GM18873 (cell line): ENCODE results near the gene MYH9.

ENCODE experiments used
- ATAC-seq: cut with Tn5 transposase; IDR thresholded peaks from one replicate; pipeline ENCODE4 v1.9.1; 2021; ENCODE audit warnings: mild to moderate bottlenecking, moderate library complexity, moderate number of reproducible peaks; ENCODE audit not compliant: unreplicated experiment, low FRiP score

The MYH9 gene

DNA sequence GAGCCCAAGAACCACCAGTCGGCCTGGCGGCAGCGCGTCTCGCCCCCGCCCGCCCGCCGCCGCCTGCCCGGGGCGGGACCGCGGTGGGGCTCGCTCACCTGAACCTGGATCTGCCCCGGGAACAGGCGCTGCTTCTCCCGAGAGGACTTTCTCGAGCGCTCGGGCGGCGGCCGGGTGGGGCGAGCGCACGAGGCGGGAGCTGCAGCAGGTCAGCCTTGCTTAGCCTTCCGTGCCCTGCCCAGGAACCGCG is 133 bp downstream of the MYH9 start:
- no peak for ATAC-seq

DNA sequence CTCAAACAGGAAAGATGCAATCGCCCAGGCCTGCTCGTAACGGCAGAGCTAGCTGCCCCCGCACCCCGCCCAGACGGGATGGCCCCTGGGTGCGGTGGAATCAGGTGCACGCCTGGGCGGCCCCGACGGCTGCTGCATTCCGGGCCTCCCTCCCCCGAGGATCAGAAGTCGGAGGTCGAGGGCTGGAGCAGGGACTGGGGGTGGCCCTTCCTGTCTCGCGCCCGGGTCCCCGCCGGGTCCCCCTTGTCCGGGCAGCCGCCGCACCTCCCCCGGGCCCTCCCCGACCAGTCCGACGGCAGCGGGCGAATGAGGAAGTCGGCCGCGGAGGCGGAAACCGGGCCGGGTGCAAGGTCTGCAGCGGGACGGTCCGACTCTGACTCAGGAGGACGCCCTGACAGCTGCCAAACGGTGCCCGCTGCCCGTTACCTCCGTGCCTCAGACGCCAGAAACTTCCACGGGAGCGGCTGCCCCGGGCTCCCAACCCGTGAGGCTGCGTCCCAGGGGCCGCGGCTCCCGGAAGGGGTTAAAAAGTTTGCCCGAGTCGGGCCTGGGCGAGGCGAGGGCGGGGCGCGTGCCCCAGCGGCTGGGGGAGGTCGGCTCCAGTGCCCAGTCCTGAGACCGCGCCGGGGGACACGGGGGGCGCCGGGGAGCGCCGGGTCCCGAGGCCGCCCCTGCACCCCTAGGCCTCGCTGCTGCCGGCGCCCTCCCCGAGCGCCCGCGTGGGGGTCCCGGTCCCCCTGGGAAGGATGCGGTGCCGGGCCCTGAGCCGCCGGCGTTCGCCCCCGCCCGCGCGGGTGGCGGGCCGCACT is 663 bp downstream of the MYH9 start:
- no peak for ATAC-seq

DNA sequence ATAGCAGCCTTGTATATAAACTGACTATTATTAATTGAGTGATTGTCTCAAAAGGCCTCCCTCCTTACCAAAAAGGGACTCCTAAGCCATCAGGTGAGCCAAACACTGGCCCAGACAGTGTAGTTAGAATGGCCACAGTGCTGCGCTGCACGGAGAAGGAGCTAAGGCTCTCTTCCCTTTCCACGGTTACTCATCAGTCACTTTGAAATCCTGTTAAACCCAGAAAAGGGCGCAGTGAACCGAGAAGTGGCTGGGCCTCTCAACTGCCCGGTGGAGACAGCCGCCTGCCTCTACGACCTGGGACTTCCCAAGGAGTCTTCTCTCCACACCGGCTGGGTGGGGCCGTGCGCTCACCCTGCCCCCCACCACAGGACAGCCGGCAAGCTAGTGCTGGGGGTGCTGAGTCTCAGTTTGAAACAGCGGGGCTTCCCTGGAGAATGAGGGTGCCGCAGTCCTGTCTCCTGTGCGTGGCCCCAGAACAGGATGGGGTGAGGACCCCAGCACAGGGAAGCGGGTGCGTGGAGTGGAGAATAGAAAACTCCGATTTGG is 1.3 kb downstream of the MYH9 start:
- peak; percentile 29 for ATAC-seq

DNA sequence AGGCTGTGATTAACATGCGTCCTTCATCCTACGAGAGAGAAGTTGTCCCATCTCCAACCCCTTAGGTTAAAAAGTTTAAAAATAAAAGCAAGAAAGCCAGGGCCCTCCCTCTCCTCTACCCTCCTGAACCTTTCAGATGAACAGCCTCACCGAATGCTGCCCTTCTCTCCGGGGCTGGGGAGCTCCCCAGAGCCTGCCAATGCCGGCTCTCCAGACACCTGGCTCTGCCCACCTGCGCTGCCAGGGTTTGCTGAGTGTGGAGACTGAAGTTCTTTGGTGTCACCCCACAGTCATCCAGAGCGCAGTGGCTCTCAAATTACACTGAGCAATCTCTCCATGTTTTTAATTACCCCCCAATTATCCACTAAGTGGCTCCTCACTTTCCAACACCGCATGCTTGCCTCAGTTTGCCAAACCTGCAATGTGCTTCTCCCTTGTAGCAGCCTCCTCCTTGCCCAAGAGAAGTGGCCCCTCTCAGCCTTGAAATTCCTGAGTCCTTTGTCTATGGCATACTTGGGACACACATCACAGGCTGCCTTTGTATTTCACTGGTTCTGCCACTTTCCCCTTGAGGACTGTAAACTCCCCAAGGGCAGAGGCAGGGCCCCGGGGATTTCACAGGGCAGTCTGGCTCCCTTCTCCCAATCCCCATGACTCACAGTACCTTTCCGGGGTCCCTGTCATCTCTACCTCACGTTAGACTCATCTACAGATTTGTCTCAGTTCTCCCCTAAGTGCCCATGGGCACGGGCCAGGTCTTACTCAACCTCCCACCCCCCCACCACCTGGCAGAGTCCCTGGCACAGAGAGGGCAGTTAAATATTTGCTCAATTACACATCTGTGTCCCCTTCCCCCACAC is 2.0 kb downstream of the MYH9 start:
- ATAC-seq = no peak

DNA sequence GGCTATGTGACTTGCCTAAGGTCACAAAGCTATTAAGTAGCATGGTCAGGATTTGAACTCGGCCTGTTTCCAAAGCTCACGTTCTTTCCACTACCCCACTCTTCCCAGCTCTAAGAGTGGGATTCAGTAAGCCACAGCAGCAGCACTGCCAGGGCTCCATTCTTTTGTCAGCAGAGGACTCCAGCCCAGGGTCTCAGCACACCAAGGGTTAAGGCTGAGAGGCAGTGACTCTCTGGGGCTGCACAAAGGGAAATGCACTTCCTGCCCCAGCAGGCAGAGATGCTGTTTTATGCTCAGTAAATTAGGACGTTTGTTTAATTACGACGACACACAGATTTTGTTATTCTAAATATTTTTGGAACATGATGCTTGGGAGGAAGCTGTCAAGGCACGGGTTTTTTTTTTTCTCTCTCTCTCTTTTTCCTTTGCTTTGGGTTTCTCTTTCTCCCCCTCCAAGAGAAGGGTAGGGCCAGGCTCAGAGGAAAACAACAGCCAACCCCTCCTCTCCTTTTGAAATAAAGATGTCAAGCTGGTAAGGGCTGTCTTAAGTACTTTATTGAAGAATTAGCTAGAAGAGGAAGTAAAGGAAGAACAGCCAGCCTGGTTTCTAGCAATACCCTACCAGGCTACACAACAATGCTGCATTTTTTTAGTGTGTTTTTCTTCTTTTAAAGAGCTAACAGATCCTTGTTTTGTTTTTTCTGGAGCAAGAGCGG is 2.8 kb downstream of the MYH9 start:
- ATAC-seq = no peak

DNA sequence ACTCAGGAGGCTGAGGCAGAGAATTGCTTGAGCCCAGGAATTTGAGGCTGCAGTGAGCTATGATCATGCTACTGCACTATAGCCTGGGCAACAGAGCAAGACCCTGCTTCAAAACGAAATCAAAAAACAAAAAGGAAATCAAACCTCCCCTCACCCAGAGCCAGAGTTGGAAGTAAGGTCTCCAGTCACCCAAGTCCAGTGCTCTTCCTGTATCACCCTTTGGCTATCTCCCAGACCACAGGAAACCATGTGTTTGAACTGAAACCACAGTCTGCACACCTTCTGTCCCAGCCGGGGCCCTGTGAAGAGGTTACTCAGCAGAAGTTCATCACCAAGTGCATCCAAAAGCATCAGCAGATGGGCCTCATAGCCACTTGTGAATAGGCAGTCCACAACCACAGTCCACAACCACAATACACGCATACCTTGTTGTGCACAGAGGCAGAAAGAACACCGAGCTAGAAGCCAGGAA is 4.6 kb downstream of the MYH9 start:
- ATAC-seq = no peak

DNA sequence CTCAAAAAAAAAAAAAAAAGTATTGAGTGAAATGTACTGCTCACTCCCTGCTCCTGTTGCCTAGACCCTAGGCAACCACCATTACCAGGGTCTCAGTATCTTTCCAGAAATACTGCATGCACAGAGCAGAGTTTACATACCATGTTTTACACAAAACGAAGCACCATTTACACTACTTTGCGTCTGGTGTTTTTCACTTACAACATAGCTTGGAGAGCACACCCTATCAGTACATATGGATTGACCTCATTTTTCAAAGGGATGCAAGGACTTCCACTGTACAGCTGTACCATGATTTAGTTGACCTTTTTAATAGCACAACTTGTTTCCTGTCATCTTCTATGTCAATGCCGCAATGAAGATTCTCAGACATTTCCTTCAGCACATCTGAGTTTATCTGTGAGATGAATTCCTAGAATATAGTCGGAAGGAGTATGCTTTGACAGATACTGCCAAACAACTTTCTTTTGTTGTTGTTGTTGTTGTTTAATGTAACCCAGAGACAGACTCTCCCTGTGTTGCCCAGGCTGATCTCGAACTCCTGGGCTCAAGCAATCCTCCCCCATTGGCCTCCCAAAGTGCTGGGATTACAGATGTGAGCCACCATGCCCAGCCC is 6.1 kb downstream of the MYH9 start:
- no peak for ATAC-seq

DNA sequence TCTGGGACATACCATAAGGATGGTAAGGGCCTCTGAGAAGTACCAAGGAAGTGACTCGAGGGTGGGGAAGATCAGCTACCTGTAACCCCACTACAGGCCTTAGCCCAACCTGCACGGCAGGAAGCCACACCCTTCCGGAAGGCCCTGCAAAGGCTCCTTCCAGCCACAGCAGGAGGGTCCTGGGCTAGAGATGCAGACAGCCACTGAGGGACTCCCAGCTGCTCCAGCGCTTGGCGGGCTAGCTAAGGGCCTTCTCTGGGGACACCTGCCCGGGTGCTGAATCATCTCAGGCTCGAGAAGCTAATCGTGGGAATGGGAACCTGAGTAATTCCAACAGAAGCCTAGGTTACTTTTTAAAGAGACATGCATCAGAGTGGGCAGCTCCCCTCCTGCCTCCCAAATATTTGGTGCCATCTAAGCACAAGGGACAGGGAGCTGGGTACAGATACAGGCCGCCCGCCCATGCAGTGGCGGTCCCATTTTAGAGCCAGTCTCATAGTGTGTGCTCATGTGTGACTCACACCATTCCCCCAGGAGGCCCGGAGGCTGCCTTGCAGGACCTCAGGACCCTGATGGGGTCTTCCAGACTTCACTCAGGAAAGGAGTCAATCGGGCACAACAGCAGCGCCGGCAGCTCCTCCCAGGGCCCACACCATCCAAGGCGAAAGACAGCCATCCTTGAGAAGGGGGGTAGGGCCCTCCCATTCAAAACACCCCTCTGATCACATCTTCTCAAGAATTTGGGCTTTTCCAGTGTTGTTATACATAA is 8.0 kb downstream of the MYH9 start:
- no peak for ATAC-seq

DNA sequence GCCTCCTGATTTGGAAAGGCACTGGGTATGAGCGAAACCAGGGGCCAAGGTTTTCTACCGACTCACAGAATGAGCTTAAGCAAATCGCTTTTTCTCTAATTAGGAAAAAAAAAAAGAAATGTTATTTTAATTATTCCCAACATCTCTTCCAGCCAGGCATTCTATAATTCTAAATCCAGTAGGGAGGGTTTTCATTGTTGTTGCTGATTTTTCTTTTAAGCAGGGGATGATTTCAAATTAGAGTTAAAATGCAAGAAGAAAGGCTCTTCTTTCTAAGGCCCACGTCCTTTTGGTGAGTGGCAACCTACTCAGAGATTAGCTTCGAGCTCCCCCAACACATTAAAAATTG is 8.9 kb downstream of the MYH9 start:
- ATAC-seq = no peak

DNA sequence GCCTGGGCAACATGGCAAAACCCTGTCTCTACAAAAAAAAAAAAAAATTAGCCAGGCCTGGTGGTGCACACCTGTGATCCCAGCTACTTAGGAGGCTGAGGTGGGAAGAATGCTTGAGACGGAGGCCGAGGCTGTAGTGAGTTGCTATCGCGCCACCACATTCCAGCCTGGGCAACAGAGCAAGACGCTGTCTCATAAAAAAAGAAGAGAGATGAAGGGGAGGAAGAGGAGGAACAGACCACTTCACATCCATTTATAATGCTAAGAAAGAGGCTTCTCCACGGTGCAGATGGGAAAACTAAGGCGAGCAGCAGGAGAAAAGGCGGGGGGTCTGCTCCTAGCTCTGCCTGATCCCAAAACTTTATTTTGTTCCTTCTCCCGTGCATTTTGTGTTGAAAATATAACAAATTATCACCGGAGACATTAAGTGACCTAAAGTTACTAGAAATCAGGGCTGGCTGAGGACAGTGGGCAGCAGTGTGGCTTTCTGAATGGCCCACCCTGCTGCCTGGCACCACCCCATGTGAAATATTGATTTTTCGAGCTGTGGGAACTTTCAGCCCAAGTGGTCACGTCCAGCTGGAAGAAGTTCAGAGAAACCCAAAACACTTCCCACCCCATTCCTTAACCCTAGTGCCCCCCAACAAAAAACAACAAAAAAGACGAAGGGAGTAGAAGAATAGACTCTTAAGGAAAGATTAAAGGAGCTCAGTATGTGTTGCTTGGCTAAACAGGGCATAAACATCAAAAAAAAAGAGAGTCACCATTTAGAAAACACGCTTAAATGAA is 9.5 kb downstream of the MYH9 start:
- ATAC-seq = no peak

DNA sequence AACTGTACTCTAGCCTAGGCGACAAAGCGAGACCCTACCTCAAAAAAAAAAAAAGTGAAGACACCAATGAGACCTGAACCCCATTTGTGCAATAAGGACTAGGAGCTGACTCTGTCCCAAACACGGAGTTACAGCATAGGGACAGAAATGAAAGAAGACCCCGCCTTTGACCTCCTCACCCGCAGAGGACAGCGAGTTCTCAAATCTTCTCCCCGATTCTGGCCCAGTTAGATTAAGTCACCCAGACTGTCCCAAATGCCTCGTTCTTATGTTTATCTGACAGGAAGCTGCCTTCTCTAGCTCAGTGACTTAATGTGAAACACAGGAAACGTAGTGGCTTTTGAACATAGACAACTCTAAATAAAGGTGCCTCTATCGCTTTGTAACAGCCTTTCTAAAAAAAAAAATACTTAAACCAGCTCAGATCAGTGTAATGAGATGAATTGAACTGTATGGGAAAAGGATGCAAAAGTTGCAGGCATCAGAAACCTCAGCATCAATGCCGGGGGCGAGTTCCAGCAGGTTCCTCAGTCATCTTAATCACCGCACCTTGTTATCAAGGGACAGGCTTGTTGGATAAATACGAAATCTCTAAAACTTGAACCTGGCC is 10.6 kb downstream of the MYH9 start:
- ATAC-seq = no peak

DNA sequence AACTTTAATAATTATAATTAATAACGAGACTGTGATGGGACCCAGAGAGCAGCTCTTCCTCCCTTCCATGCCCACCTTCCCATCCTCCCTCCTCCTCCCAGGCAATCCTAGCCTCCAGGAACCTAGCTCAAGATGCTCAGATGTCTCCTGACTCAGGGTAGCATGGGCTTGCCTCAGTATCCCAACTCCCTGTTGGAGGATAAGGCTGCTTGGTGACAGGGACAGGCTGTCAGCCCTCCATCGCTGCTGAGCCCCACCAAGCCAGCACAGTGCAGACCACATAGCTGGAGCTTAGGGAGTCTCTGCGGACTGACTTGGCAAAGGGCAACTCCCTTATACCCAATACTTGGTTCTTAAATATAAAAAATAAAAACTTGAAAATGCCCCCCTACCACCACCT is 11.5 kb downstream of the MYH9 start:
- ATAC-seq = no peak

DNA sequence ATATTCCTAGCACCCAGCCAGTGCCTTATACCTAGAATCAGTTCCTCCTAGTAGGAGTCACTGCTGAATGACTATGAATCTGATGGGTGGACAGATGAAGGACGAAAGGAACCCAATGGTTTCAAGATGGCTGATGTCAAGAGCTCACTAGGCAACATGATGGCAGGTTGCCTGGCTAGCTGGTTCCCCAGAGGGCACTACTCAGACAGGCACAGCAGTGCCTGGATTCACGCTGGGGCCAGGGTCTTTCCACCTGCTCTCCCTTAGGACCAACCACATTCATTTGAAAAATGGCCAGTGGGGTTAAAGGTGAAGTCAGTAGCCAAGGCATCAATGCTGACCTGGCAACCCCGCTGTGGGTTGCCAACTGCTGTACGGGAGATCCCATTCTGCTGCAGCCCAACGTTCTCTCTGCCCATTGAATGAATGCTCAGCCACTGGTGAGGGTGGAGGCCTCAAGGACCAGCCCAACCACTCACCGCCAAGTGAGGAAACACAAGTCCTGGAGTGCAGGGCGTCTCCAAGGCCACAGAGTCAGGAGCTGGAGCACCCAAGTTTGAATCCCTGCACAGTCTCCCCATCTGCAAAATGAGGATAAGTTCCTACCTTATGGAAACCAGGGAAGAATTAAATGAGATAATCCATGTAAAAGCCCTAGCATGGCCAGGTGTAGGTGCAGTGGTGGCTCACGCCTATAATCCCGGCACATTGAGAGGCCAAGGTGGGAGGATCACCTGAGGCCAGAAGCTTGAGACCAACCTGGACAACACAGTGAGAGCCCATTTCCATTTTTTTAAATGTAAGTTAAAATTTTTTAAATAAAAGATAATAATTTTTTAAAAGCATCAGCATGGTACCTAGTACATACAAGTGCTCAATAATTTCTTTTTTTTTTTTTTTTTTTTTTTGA is 12.4 kb downstream of the MYH9 start:
- ATAC-seq = no peak

DNA sequence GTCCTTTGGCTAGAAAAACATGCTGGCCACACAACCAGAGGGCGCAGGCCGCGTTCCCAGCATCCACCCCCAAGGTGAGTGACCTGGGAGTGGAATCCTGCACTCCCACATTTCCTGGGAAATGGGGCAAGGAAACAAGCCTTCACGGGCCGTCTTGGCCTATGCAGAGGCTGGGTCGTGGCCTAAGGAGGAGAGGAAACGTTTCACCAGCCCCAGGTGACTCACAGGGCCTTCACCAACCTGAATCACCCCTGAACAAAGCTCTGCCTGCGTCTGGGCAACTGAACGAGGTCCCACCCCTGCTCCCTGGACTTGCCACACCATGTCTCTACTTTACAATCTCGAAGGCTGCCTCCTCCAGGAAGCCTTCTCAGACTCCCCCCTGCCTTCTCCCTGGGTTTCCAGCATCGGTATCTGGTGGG is 13.2 kb downstream of the MYH9 start:
- ATAC-seq = no peak

DNA sequence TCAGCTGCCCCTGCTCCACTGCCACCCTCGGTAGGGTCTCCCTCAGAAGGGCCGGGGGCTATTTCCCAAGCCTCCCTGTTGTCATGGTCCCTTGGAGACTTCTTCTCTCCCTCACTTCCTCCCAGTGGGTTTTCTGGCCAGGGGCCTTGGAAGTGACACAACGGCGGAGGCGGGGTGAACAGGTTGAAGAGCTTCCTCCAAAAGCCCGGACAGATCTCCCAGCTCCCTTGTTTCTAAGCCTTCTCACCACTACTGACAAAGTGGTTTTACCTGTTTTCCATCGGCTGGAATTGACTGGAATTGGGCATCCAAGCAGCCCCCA is 14.5 kb downstream of the MYH9 start:
- no peak for ATAC-seq

DNA sequence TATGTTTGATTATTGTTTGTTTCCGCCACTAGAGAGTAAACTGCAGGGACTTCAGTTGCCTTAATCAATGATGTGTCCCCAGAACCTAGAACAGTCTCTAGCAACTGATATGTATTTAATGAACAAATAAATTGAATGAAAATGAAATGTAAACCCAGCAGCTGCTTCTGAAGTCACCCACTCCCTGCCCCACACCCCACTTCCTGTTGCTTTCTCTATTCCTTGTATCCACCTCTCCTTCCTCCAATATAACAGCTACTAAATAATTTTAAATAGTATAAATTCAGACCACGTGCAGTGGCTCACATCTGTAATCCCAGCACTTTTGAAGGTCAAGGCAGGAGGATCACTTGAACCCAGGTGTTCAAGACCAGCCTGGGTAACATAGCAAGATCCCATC is 15.8 kb downstream of the MYH9 start:
- ATAC-seq = no peak

DNA sequence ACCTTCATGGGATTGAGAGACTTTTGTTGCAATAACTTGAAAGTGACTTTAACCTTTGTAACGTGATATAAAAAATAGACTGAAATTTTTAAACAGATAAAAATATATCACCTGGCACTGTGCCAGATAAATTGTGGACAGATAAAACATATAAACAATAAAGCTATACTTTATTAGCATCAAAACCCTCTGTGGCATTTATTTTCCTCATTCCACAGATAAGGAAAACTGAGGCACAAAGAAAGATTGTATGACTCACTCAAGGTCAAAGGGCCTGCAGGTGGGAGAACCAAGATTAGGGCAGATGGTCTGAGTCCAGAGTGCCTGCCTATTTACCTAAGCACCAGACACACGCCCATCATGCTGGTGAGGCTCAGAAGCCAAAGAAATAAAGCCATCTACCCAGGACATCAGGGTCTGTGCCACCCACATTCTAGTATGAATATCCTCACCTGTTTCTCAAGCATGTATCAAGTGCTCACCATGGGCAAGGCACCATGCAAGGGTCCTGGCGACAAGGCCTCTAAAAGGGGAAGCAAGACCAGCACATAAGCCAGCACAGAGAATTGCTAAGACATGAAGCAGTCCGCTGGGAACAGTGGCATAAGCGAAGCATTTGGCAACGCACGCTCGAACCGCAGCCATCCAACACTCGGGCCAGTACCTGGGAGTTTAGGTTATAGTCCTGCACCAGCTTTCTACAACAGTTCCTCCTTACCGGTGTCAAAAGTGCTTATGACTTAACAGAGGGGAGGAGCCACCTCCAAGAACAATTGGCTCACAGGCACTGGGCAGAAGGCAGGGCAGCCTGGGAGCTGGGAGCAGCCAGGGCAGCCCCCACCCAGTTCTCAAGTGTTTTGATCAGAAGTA is 17.6 kb downstream of the MYH9 start:
- no peak for ATAC-seq
